A549 (cell line): ENCODE measurements around the gene PPP2R5A.

Experiments
- CTCF ChIP-seq: fragments of >200 bp; sonication (Bioruptor Twin); formaldehyde crosslinking; IDR thresholded peaks from 3 replicates; pipeline ENCODE4 v1.5.1; 2016
- EP300 ChIP-seq, 2 experiments: fragments of >200 bp; sonication (Bioruptor Twin); formaldehyde crosslinking; IDR thresholded peaks; 2 replicates in 1 of 2; 3 replicates in 1 of 2; pipeline ENCODE4 v1.6.1; 2016 to 2017
- HDAC2 ChIP-seq: fragments of 200-600 bp; sonication (generic); IDR thresholded peaks from 2 replicates; pipeline ENCODE4 v1.6.1; 2016
- JUN ChIP-seq, 2 experiments: fragments of >200 bp; sonication (Bioruptor Twin); formaldehyde crosslinking; IDR thresholded peaks; 2 replicates in 1 of 2; 3 replicates in 1 of 2; pipeline ENCODE4 v1.6.1; 2016 to 2017
- JUNB ChIP-seq: fragments of >200 bp; sonication (Bioruptor Twin); formaldehyde crosslinking; IDR thresholded peaks from 2 replicates; pipeline ENCODE4 v1.6.1; 2016
- KDM1A ChIP-seq: fragments of 200-600 bp; sonication (generic); IDR thresholded peaks from 2 replicates; pipeline ENCODE4 v1.6.1; 2016; ENCODE audit warnings: low read depth, mild to moderate bottlenecking
- POLR2A ChIP-seq: IDR thresholded peaks from 2 replicates; pipeline ENCODE4 v1.6.1; 2012; ENCODE audit warnings: mild to moderate bottlenecking, low read length
- POLR2AphosphoS2 ChIP-seq: conservative IDR thresholded peaks from 2 replicates; pipeline ENCODE4 v1.6.1; 2012; ENCODE audit warnings: low read length, improper control_type of control experiment, inconsistent platforms
- SMC3 ChIP-seq: fragments of >200 bp; sonication (Bioruptor Twin); formaldehyde crosslinking; IDR thresholded peaks from 3 replicates; pipeline ENCODE4 v1.6.1; 2018; ENCODE audit warnings: inconsistent platforms
- ZFP36 ChIP-seq: fragments of 450-650 bp; IDR thresholded peaks from 2 replicates; pipeline ENCODE4 v1.6.1; 2014; ENCODE audit warnings: borderline replicate concordance; ENCODE audit not compliant: partially characterized antibody
- ZSCAN20 ChIP-seq: fragments of 250-450 bp; sonication (Bioruptor Pico); IDR thresholded peaks from 2 replicates; pipeline ENCODE4 v1.8.0; 2022; ENCODE audit warnings: mild to moderate bottlenecking, moderate library complexity
- TF ChIP-seq, protein P1 (sequence below): fragments of 450-650 bp; IDR thresholded peaks from 2 replicates; pipeline ENCODE4 v1.6.1; 2014; ENCODE audit warnings: antibody characterized with exemption

DNA sequence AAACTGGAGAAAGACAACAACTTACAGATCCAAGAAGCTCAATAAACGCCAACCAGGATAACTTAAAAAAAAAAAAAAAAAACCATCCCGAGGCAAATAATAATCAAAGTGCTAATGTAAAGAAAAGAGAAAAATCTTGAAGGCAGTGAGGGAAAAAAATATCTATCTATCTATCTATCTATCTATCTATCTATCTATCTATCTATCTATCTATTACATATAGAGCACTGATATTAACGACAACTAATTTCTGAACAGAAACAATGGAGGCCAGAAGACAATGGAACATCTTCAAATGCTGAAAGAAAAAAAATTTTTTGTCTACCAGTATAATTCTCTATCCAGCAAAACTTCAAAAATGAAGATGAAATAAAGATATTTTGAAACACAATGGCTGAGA, 111.4 kb downstream of the PPP2R5A start:
- TF ChIP-seq KDM1A (no peak), POLR2A (no peak), ZFP36 (no peak), ZSCAN20 (no peak), CTCF (no peak), HDAC2 (no peak), EP300 (IDR thresholded peaks at IDR 0.05) (no peak), POLR2AphosphoS2 (no peak), JUN (IDR thresholded peaks at IDR 0.05) (no peak), JUNB (no peak), SMC3 (no peak)
- TF ChIP-seq, protein P1, sequence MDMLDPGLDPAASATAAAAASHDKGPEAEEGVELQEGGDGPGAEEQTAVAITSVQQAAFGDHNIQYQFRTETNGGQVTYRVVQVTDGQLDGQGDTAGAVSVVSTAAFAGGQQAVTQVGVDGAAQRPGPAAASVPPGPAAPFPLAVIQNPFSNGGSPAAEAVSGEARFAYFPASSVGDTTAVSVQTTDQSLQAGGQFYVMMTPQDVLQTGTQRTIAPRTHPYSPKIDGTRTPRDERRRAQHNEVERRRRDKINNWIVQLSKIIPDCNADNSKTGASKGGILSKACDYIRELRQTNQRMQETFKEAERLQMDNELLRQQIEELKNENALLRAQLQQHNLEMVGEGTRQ: no peak
